Brain pericyte (primary cell): ENCODE measurements around the gene STAT5A.
A peak's percentile ranks its signal among the peaks of the same experiment; 100 is the strongest.
"Not testable (repeated sequence)": the region's sequence is repeated elsewhere in the genome, so short reads cannot be mapped to it uniquely, and the experiment has no call there.

Experiments used
- DNase-seq: peaks from one replicate; pipeline ENCODE4 v3.0.0-alpha.2; 2012; ENCODE audit warnings: low read depth, low spot score

The STAT5A gene

GRCh38 chr17:42308446-42308845 lies 20.1 kb downstream of the STAT5A start:
- no peak for DNase-seq

GRCh38 chr17:42309142-42309541 lies 20.8 kb downstream of the STAT5A start:
- DNase-seq: no peak

DNA sequence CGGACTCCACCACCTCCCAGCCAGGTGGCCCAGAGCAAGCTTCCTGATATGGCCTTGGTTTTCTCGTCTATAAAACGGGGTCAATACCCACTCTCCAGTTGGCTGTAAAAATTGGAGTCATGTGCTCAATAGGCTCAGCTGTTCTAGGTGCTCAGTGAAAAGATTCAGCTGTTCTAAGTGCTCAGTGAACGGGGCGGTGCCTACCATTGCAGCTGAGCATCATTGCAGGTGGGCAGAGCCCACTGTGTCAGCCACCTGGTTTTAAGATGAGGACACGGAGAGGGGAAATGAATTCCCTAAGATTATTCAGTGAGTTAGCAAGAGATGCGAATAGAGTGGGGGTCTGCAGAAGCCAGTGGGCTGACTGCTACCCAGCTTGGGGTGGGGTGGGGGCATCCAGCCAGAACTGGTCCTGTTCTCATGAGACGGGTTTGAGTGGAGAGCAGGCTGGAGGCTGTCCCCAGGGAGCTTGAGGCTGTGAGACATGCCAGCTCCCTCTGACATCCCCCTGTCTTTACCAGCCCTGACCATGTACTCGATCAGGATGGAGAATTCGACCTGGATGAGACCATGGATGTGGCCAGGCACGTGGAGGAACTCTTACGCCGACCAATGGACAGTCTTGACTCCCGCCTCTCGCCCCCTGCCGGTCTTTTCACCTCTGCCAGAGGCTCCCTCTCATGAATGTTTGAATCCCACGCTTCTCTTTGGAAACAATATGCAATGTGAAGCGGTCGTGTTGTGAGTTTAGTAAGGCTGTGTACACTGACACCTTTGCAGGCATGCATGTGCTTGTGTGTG lies 21.9 kb downstream of the STAT5A start:
- DNase-seq: no peak

- DNase-seq: no peak
Measured at GRCh38 chr17:42310787-42311215, 22.5 kb downstream of the STAT5A start.

DNA sequence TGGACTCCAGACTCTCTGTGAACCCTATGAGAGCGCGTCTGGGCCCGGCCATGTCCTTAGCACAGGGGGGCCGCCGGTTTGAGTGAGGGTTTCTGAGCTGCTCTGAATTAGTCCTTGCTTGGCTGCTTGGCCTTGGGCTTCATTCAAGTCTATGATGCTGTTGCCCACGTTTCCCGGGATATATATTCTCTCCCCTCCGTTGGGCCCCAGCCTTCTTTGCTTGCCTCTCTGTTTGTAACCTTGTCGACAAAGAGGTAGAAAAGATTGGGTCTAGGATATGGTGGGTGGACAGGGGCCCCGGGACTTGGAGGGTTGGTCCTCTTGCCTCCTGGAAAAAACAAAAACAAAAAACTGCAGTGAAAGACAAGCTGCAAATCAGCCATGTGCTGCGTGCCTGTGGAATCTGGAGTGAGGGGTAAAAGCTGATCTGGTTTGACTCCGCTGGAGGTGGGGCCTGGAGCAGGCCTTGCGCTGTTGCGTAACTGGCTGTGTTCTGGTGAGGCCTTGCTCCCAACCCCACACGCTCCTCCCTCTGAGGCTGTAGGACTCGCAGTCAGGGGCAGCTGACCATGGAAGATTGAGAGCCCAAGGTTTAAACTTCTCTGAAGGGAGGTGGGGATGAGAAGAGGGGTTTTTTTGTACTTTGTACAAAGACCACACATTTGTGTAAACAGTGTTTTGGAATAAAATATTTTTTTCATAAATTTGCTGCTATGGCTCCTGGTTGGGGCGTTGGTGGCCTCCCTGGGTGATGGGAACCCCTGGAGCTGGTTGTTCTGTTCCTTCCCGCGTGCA lies 23.1 kb downstream of the STAT5A start:
- no peak for DNase-seq

DNA sequence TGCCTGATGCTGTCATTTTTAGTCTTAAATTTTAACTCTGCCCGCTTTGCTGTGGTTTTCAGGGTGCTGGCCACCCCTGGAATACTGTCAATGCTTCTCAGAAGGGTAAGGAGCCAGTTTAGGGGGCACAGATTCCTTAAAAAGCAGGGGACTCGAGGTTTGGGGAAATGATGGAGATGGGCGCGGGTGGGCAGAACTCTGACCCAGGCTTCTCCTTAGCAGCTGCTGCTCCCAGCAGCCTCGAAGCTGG lies 23.7 kb downstream of the STAT5A start:
- DNase-seq: no peak

DNA sequence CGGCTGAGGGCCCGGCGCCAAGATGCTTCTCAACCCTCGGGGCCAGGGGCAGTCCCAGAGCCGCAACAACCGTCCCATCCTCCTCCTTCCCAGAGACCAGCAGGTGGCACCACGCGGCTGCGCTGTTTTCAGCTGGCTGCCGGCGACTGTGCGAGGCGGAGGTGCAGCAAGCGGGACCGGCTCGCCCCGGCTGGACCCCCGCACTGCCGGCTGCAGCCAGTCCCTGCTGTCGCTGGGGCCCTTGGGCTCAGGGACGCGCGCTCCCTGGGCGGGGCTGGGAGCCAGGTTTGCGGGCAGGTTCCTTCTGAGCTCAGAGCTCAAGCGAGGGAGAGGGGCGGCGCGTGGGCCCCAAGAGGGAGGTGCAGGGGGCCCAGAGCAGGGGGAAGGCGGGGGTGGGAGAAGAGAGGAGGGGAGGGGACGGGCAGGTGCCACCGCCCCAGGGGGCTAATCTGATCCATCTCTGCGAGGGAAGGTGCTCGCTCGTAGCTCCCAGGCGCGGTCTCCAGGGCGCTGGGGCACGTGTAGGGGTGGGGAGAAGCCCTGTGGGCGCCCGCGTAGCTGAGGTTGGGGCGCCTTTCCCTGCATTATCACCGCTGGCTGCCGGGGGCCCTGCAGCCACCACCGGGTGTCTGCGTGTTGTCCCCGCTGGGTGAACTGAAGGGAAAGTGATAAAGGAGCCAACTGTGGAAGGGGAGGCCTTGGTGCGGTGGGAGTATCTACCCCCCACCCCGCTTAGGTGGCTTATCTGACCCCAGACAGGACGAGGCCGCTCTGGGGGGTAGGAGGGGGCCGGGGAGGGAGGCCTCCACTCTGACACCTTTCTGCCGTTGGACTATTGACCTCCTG lies 24.2 kb downstream of the STAT5A start:
- peak; percentile 50 for DNase-seq

- no peak for DNase-seq
Measured at GRCh38 chr17:42313389-42313772, 25.1 kb downstream of the STAT5A start.

DNA sequence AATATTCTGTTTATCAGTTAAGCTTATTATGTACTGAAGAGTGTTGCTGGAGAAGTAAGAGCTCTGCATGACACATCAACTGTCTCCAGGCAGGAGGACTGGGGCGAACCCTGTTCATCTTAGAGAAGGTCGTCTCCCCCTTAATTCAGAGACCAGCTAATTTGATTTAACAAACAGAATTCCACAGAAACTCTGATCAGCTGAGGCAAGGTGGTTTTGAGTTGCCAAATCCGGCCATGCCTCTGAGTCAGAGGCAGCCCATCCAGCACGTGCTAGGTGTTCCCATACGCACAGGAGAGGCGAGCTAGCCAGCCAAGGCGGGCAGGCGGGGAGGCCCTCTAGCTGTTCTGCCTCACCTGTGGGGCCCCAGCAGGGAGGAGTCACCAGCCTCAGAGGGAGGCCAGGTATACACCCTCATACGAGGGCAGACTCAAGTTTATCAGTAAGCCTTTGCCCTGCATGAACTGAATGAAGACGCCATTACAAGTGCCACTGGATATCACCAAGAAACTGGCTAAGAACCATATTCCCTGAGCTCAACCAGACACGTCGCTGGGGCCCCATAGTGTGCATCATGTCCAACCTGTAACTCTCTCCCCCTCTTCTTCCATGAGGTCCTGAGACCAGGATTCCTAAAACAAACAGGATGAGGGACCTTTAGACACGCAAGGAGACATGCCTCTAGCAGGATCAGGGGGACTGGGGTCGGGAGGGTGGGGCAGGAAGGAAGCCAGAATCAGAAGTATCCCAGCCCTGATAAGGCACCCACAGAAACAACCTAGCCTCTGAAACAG lies 25.7 kb downstream of the STAT5A start:
- DNase-seq: no peak

DNA sequence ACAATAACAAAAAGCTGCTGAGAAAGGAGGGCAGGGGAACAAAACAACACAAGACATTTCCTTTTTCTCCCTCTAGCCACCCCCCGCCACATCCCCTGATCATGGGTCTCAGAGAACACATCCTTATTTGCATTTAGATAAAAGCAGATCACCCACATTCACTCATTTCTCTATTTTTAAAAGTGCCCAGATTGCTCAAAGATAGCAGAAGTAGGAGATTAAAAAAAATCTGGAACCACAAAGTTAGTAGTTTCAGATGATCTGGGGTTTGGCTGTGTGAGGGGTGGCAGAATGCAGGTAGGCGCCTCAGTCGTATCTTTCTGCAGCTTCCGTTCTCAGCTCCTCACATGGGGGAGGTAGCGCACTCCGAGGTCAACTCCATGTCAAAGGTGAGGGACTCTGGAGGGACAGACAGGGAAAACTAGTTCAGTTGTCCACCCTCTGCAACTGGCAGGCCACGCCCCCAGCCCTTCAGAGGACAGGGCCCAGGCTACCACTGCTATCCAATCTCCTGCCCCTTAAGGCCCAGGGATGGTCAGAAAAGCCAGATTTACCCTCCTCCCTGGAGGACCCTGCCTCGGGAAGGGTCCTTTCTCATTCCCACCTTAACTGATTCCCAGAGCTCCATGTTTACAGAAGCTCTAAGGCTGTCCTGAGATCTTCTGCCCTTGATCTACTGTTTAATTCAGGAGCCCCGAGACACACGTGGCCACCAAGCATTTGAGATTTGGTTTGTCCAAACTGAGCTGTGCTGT lies 27.3 kb downstream of the STAT5A start:
- no peak for DNase-seq

GRCh38 chr17:42316755-42317154 lies 28.5 kb downstream of the STAT5A start:
- no peak for DNase-seq

DNA sequence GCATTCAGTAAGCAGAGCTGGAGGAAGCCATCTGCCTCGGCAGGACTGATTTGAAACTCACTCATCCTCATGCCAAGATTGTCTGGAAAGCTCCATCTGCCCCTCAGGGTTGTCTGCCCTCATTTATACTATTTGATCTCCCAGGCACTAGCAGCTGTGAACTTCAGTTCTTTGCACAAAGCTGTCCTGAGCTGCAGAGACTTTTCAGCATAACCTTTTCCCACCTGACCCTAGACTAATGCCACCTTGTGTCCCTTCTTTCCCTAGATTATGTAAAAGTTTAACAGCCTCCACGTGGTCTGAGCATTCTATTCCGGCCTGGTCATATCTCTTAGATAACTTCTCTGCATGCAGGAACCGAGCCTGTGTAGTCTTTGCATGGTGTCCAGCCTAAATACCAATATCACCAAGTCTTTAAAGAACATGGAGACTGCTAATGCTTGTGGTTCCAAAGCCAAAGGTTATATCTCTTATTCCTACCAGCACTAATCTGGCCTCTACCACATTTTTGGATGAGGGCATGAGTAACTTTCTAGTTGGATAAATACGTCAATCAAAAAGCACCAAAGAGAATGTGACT lies 29.1 kb downstream of the STAT5A start:
- no peak for DNase-seq

GRCh38 chr17:42317967-42318366 lies 29.7 kb downstream of the STAT5A start:
- DNase-seq: not testable (repeated sequence)

DNA sequence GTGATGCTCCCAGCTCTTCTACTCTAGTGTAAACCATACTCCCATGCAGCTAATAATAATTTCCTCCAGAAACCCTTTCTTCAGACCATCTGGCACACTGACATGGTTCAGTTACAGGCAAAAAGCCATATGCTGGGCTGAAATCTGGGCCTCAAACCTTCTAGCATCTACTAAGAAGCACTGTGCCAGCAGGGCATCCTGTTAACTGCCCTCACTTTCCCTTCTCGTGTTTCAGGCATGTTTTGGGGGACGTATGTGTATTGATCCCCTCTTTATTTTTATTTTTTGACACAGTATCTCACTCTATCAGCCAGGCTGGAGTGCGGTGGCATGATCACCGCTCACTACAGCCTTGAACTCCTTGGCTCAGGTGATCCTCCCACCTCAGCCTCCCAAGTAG lies 33.3 kb downstream of the STAT5A start:
- DNase-seq: no peak

DNA sequence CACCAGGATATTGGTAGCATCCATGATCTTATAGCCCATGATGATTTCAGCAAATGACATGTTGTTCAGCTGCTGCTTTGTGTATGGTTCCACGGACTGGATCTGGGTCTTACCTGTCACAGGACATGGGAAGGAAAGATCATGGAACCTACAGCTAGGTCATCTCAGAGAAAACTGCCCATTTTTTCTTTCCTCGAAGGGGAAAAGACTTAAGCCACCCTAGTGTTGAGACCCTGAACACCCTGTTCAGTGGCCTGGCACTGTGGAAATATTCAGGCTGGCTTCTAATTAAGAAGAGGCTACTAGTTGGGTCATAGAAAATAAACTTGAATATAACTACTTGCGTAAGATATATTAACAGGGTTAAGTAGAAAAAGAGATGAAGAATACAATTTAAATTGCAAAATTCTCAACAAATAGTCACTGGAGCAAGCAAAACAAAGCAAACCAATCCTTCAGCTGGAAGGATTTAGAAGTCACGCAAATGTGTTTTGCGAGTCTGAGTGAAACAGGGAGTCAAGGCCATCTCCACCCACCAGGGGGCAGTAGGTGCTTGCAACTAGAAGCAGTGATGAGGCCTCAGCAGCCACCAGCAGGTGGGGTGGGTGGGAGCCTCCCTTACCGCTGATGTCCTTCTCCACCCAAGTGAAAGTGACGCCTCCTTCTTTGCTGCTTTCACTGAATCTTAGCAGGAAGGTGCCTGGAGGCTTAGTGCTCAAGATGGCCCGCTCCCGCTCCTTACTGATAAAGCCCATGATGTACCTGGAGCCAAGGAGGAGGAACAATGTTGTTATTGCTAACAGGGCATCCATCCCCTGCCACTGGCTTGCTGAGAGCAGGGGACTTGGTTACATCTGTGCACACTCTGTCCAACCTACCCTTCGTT lies 34.3 kb downstream of the STAT5A start:
- peak; percentile 64 for DNase-seq

DNA sequence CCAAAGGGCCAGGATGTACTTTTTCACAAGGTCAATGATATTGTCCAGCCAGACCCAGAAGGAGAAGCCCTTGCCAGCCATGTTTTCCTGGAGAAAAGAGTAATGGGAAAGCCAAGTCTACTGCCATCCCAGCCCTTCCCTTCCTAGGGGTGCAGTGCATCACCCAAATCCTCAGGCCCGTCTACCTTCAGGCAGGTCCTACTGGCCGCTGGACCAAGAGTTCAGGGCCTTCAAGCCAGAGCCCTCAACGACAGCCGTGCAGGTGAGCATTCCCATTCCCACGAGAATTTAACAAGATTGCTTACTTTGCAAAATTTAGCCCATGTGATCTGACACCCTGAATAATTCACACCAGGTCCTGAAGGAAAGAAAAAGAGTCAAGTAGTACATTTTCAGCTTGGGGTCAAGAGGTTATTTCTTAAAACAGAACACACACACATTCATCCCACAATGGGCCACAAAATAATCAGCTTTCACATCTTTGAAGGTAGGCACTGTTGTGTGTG lies 35.0 kb downstream of the STAT5A start:
- no peak for DNase-seq

GRCh38 chr17:42325026-42325425 lies 36.7 kb downstream of the STAT5A start:
- no peak for DNase-seq

GRCh38 chr17:42329025-42329976 lies 41.0 kb downstream of the STAT5A start:
- DNase-seq: no peak
